ENCODE measurements around the gene ADAMTSL1.

Gene ADAMTSL1

DNA sequence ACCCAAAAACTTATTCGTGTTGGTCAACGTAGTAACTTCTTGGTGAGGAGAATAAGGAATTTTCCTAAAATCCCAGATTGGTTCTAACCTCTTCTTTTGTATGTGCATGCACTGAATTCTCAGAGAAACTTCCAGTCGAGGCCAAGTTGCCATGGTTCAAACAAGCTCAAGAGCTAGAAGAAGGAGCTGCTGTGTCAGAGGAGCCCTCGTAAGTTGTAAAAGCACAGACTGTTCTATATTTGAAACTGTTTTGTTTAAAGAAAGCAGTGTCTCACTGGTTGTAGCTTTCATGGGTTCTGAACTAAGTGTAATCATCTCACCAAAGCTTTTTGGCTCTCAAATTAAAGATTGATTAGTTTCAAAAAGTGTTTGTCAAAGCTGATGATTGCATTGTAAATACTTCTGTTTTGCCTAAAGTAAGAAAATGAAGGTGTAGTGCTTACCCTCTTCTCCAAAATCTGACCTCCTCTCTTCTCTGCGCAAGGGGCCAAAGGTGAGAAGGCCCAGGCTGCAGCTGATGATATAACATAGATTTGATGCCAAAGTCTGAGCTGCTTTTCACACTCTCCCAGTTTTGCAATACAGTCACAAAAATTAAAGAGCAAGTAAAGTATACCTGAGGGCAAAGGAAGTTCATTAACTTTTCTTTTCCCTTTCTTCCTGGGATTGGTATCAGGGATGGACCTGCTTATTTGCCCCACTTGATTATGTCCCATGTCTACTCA lies 210.8 kb downstream of the ADAMTSL1 start:
- DNase-seq (ENCODE audit: low spot score): no peak
- TF ChIP-seq, protein P1, sequence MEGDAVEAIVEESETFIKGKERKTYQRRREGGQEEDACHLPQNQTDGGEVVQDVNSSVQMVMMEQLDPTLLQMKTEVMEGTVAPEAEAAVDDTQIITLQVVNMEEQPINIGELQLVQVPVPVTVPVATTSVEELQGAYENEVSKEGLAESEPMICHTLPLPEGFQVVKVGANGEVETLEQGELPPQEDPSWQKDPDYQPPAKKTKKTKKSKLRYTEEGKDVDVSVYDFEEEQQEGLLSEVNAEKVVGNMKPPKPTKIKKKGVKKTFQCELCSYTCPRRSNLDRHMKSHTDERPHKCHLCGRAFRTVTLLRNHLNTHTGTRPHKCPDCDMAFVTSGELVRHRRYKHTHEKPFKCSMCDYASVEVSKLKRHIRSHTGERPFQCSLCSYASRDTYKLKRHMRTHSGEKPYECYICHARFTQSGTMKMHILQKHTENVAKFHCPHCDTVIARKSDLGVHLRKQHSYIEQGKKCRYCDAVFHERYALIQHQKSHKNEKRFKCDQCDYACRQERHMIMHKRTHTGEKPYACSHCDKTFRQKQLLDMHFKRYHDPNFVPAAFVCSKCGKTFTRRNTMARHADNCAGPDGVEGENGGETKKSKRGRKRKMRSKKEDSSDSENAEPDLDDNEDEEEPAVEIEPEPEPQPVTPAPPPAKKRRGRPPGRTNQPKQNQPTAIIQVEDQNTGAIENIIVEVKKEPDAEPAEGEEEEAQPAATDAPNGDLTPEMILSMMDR (IDR thresholded peaks at IDR 0.05; ENCODE audit: extremely low read depth, insufficient read depth, missing control alignments): no peak
- in situ Hi-C loops (cut with MboI; ENCODE audit: low pct_unique_long_range_greater_than_20kb, low sequenced_read_pairs, unreplicated experiment): no loop called here

DNA sequence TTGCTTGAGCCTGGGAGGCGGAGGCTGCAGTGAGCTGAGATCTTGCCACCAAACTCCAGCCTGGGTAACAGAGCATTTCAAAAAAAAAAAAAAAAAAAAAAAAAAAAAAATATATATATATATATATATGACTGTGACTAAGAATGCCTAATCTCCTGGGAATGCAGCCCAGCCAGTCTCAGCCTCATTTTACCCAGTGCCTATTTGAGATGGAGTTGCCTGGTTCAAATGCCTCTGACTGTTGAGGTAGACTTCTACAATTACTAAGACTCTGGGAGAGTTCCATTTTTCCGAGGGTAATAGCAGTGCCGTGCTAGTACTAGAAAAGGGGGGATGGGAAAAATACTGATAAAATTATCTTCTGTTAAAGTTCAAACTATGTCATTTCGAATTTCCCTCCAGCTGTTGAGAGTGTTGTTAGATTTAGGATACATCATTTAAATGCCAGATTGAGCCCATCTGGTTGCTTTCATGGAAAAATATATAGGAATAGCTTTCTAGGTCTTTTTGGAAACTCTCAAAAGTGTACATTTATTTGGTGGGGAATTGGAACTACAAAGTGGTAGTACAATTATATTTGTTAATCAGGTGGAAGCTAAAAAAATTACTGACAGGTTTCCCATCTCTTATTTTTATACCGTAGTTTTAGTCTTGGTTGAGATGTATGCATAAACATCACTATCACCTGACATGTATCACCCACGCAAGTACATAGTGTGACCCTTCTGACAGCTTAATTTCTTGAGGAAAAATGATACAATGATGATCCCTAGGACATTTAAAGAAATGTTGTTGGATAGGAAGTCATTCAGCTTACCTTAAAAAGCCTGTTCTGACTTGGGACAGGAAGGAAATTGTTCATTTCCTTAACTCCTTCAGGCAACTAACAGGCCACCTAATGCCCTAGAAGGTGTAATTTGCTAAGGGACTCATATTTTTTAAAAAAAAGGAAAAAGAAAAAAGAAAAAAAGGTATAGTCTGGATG lies 214.9 kb downstream of the ADAMTSL1 start:
- in situ Hi-C loops (cut with MboI; ENCODE audit: low pct_unique_long_range_greater_than_20kb, low sequenced_read_pairs, unreplicated experiment): no loop called here
- DNase-seq (ENCODE audit: low spot score): no peak
- TF ChIP-seq, protein P1 (IDR thresholded peaks at IDR 0.05; ENCODE audit: extremely low read depth, insufficient read depth, missing control alignments): no peak

DNA sequence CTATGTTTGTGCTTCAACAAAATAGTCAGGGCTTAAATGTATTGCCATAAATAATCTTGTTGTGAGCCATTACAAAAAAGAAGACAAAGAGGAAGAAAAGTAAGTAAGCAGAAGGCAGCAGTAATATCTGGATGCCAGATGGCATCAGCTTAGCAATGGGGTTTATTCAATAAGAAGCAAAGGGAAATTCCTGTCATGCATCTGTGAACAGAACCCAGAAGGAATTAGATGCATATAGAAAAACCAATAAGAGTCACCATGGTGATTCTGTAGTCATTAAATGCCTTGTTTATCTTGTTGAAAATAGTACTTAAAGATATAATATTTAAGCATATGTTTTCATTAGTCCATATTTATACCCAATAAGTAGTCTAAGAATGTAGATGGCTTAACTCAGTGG lies 216.0 kb downstream of the ADAMTSL1 start:
- in situ Hi-C loops (cut with MboI; ENCODE audit: low pct_unique_long_range_greater_than_20kb, low sequenced_read_pairs, unreplicated experiment): no loop called here
- DNase-seq (ENCODE audit: low spot score): no peak
- TF ChIP-seq, protein P1 (IDR thresholded peaks at IDR 0.05; ENCODE audit: extremely low read depth, insufficient read depth, missing control alignments): no peak

DNA sequence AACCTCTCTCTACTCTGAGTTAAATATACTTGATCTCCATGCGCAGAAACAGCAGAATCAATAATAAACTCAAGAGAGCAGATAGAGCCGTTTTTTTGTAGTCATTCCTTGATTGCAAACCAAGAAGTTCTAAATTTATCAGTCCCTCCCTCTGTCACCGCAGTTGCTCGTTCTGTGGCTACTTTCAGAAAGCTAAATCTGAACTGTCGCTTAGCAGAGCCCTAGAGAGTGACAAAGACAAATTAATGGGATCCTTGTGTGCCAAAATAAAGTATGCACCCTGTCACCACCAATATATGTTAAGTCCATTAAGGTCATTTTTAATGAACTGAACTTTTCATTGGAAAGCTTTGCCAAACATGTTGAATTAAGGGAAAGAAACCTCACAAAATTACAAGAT lies 218.3 kb downstream of the ADAMTSL1 start:
- in situ Hi-C loops (cut with MboI; ENCODE audit: low pct_unique_long_range_greater_than_20kb, low sequenced_read_pairs, unreplicated experiment): no loop called here
- DNase-seq (ENCODE audit: low spot score): no peak
- TF ChIP-seq, protein P1 (IDR thresholded peaks at IDR 0.05; ENCODE audit: extremely low read depth, insufficient read depth, missing control alignments): no peak

DNA sequence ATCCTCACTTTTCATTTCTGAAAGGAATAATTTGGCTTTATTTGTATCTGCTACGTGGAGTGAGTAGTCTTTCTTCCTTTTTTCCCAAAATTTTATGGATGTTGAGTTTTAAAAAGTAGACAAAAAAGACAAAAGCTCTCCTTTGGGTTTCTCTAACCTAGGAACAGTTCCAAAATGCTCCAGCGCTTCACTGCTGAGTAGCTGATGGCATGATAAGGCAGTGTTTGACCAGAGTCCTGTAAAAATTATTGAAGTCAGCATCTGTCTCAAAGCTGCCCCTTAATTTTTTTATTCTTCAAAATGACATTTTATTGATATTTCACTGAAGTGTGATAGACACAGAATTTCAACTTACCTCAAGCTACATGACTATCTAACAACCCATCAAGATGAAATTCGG lies 219.0 kb downstream of the ADAMTSL1 start:
- TF ChIP-seq, protein P1 (IDR thresholded peaks at IDR 0.05; ENCODE audit: extremely low read depth, insufficient read depth, missing control alignments): no peak
- DNase-seq (ENCODE audit: low spot score): no peak
- in situ Hi-C loops (cut with MboI; ENCODE audit: low pct_unique_long_range_greater_than_20kb, low sequenced_read_pairs, unreplicated experiment): no loop called here

DNA sequence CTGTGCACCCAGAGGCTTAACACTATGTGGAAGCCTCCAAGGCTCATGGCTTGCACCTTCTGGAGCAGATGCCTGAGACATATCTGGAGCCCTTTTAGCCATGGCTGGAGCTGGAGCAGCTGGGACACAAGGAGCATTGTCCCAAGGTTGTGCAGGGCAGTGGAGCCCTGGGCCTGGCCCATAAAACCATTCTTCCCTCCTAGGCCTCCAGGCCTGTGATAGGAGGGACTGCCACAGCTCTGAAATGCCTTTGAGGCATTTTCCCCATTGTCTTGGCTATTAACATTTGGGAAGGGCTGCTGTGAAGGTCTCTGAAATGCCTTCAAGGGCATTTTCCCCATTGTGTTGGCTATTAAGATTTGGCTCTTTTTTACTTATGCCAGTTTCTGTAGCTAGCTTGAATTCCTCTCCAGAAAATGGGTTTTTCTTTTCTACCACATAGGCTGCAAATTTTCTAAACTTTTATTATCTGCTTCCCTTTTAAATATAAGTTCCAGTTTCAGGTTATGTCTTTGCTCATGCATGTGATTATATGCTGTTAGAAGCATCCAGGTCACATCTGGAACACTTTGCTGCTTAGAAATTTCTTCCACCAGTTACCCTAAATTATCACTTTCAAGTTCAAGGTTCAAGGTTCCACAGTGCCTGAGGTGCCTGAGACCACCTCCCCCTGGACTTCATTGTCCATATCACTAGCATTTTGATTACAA lies 221.2 kb downstream of the ADAMTSL1 start:
- DNase-seq (ENCODE audit: low spot score): no peak
- in situ Hi-C loops (cut with MboI; ENCODE audit: low pct_unique_long_range_greater_than_20kb, low sequenced_read_pairs, unreplicated experiment): no loop called here
- TF ChIP-seq, protein P1 (IDR thresholded peaks at IDR 0.05; ENCODE audit: extremely low read depth, insufficient read depth, missing control alignments): no peak
